CD14-positive monocyte (primary cell): ENCODE results near the gene IRAK3. TPM values are rescaled to one million over a fixed set of nuclear protein-coding genes. Genes with fewer than 3 reads are reported as not detected.

ENCODE experiments used
- polyA plus RNA-seq, 3 donors: library from polyadenylated mRNA; depleted of rRNA in 1 of 3; unstranded in 2 of 3; stranded (reverse) in 1 of 3; fragments of 300-500 nt in 2 of 3; fragments of >200 nt in 1 of 3; fragmentation: Illumina TruSeq in 2 of 3; gene quantifications; 1 replicate in 2 of 3; 2 replicates in 1 of 3; pipeline ENCODE4 v1.2.3, GENCODE V29; 2012 to 2021

IRAK3 gene
- polyA plus RNA-seq, 3 donors, result 56.9 to 59.7 (median 58.0) TPM

Other genes starting within 250 kb of the IRAK3 start
- gene LLPH, start 58.5 kb upstream of the IRAK3 start, polyA plus RNA-seq, result 10 to 100 TPM in 2 of 3 donors, 1 to 10 TPM in 1; 3.1 to 44.0 (median 33.4) TPM
- gene TMBIM4, start 19.2 kb upstream of the IRAK3 start, polyA plus RNA-seq, result 100 to 1,000 TPM; 153 to 823 (median 694) TPM
- gene HELB, start 113.3 kb downstream of the IRAK3 start, polyA plus RNA-seq, result 1 to 10 TPM; 1.8 to 3.4 (median 3.0) TPM